GM19395 (cell line): ENCODE results near the gene NUP153.
"Not testable (repeated sequence)": the region's sequence is repeated elsewhere in the genome, so short reads cannot be mapped to it uniquely, and the experiment has no call there.

Experiments used
- ATAC-seq: cut with Tn5 transposase; IDR thresholded peaks from one replicate; pipeline ENCODE4 v1.9.1; 2021; ENCODE audit warnings: mild to moderate bottlenecking, moderate library complexity; ENCODE audit not compliant: unreplicated experiment

Gene NUP153

GRCh38 chr6:17615794-17616193 lies 90.9 kb downstream of the NUP153 start:
- no peak for ATAC-seq

- no peak for ATAC-seq
Measured at GRCh38 chr6:17612048-17612447, 94.7 kb downstream of the NUP153 start.

- ATAC-seq = no peak
Measured at GRCh38 chr6:17610835-17611234, 95.9 kb downstream of the NUP153 start.

GRCh38 chr6:17606606-17607005 lies 100.1 kb downstream of the NUP153 start:
- ATAC-seq = no peak

- ATAC-seq = no peak
Measured at GRCh38 chr6:17602888-17603287, 103.8 kb downstream of the NUP153 start.

GRCh38 chr6:17601386-17601703 lies 105.4 kb downstream of the NUP153 start:
- ATAC-seq = no peak

- ATAC-seq = peak; percentile 65
Measured at GRCh38 chr6:17600527-17601385, 106.0 kb downstream of the NUP153 start.

GRCh38 chr6:17599877-17600526 lies 106.7 kb downstream of the NUP153 start, which contains the start of gene FAM8A1:
Gene FAM8A1 (plus strand): TSS chr6:17600302. CDS start chr6:17600410, 108 bp downstream.
- peak; percentile 73 for ATAC-seq

GRCh38 chr6:17596085-17596484 lies 110.6 kb downstream of the NUP153 start:
- no peak for ATAC-seq

- no peak for ATAC-seq
Measured at GRCh38 chr6:17593246-17593645, 113.5 kb downstream of the NUP153 start.

GRCh38 chr6:17591287-17591686 lies 115.4 kb downstream of the NUP153 start:
- ATAC-seq = no peak

GRCh38 chr6:17589406-17590096 lies 117.2 kb downstream of the NUP153 start:
- peak; percentile 47 for ATAC-seq

GRCh38 chr6:17588011-17588410 lies 118.7 kb downstream of the NUP153 start:
- no peak for ATAC-seq

GRCh38 chr6:17586623-17587022 lies 120.1 kb downstream of the NUP153 start:
- not testable (repeated sequence) for ATAC-seq

GRCh38 chr6:17585766-17586490 lies 120.8 kb downstream of the NUP153 start:
- ATAC-seq = no peak

GRCh38 chr6:17584241-17584803 lies 122.4 kb downstream of the NUP153 start:
- ATAC-seq = no peak

- no peak for ATAC-seq
Measured at GRCh38 chr6:17583811-17584210, 122.9 kb downstream of the NUP153 start.

- not testable (repeated sequence) for ATAC-seq
Measured at GRCh38 chr6:17581282-17581681, 125.4 kb downstream of the NUP153 start.

GRCh38 chr6:17580518-17581048 lies 126.1 kb downstream of the NUP153 start:
- ATAC-seq = peak; percentile 78

GRCh38 chr6:17577059-17577458 lies 129.7 kb downstream of the NUP153 start:
- ATAC-seq = no peak
